Transverse colon (tissue), 4 donors: ENCODE measurements around the gene C19orf25. TPM values are rescaled to one million over a fixed set of nuclear protein-coding genes. Genes with fewer than 3 reads are reported as not detected.

Source experiments
- DNase-seq: peaks from one replicate; pipeline ENCODE4 v3.0.0-alpha.2; 2019
- H3K27ac ChIP-seq, 4 donors: fragments of 200-600 bp; sonication (generic); 2 replicates each; pipeline ENCODE4 v1.5.1; 2016 to 2018; ENCODE audit warnings: inconsistent platforms in 4 of 4
- H3K27me3 ChIP-seq: fragments of 200-600 bp; sonication (generic); 2 replicates; pipeline ENCODE4 v1.5.1; 2017; ENCODE audit warnings: inconsistent platforms
- H3K36me3 ChIP-seq, 4 donors: fragments of 200-600 bp; sonication (generic); 2 replicates each; pipeline ENCODE4 v1.5.1; 2017 to 2019; ENCODE audit warnings: inconsistent platforms in 4 of 4
- H3K4me1 ChIP-seq, 4 donors: fragments of 200-600 bp; sonication (generic); 2 replicates each; pipeline ENCODE4 v1.5.1; 2017 to 2020; ENCODE audit warnings: inconsistent platforms in 4 of 4
- H3K4me3 ChIP-seq, 4 donors: fragments of 200-600 bp; sonication (generic); 1 replicate in 1 of 4; 2 replicates in 3 of 4; pipeline versions ENCODE4 v1.5.1 to v1.6.1; 2017 to 2019; ENCODE audit warnings: inconsistent platforms in 4 of 4
- H3K9me3 ChIP-seq, 2 donors: fragments of 200-600 bp; sonication (generic); 2 replicates each; pipeline ENCODE4 v1.5.1; 2017 to 2019; ENCODE audit warnings: inconsistent platforms in 2 of 2
- CTCF ChIP-seq, 5 experiments: fragments of 200-600 bp in 3 of 5; fragments of 450-650 bp in 2 of 5; sonication (generic) in 3 of 5; IDR thresholded peaks; 1 replicate in 2 of 5; 2 replicates in 3 of 5; pipeline ENCODE4 v1.5.1; 2016 to 2017; ENCODE audit warnings: antibody characterized with exemption in 5 of 5, inconsistent platforms in 3 of 5, mild to moderate bottlenecking in 2 of 5, moderate library complexity in 1 of 5
- EP300 ChIP-seq: sonication (generic); formaldehyde crosslinking; IDR thresholded peaks from one replicate; pipeline ENCODE4 v1.6.1; 2017; ENCODE audit warnings: antibody characterized with exemption, low read depth
- POLR2A ChIP-seq: fragments of 450-650 bp; IDR thresholded peaks from one replicate; pipeline ENCODE4 v1.6.1; 2016; ENCODE audit warnings: antibody characterized with exemption, mild to moderate bottlenecking, moderate library complexity
- POLR2AphosphoS5 ChIP-seq, 3 donors: sonication (generic); formaldehyde crosslinking; IDR thresholded peaks; one replicate each; pipeline ENCODE4 v1.6.1; 2016; ENCODE audit warnings: antibody characterized with exemption in 3 of 3
- WGBS, 2 donors: methylation state at CpG; one replicate each; pipeline ENCODE4 v1.1.5; 2018; ENCODE audit warnings: low coverage in 1 of 2; 5-methylcytosine and 5-hydroxymethylcytosine counted together
- in situ Hi-C, 4 donors: fragments of 200-750 bp; cut with MboI; loops; one replicate each; pipeline versions ENCODE4 v1.15.0 to v1.15.1; 2017; ENCODE audit warnings: low sequenced_read_pairs in 3 of 4, low pct_ligation_motif_present in 1 of 4, low pct_unique_long_range_greater_than_20kb in 1 of 4
- intact Hi-C: fragments of 100-400 bp; cut with DNase I; formaldehyde crosslinking; loops from one replicate; pipeline ENCODE4 v1.15.1; 2023; ENCODE audit warnings: low total_unique reads
- total RNA-seq, 4 donors: library from RNA; depleted of rRNA; stranded (reverse); fragments of >200 nt; gene quantifications; one replicate each; pipeline ENCODE4 v1.1.0, GENCODE V29; 2016

The C19orf25 gene
- total RNA-seq, 4 donors from 2014 or later, result 36.2 to 89.2 (median 46.0) TPM

- 93% methylated on average over 33 of the region's 39 CpGs; no CpG with 5 or more reads in 1 of the 2 donors for WGBS, 2 donors
- intact Hi-C loops, result no loop called here
- H3K27ac ChIP-seq, result no peak overlapping the region
Observed at GRCh38 chr19:1434577-1435060, 44.4 kb downstream of the C19orf25 start.

GRCh38 chr19:1434040-1434366, 45.0 kb downstream of the C19orf25 start:
- in situ Hi-C loops, result no loop called here
- DNase-seq, result no peak

More at GRCh38 chr19:1434577-1435060, 44.4 kb downstream of the C19orf25 start:
- no peaks in the 10 kb centered on the region for H3K27me3 ChIP-seq
- no peak overlapping the region for H3K4me3 ChIP-seq
- no peaks in the 10 kb centered on the region for H3K9me3 ChIP-seq
- no peak for DNase-seq
- in situ Hi-C loops, result no loop called here
- TF ChIP-seq CTCF (IDR thresholded peaks at IDR 0.05) (no peak), EP300 (no peak), POLR2AphosphoS5 (IDR thresholded peaks at IDR 0.05) (no peak), POLR2A (no peak)
- peaks cover 6 to 19% (median 14%) of the 10 kb centered on the region in 4 donors for H3K4me1 ChIP-seq
- peaks cover 0 to 34% (median 16%) of the 10 kb centered on the region in 4 donors for H3K36me3 ChIP-seq

GRCh38 chr19:1433119-1434039, 45.6 kb downstream of the C19orf25 start:
- peaks cover 0 to 14% (median 7%) of the 10 kb centered on the region in 4 donors for H3K4me1 ChIP-seq
- H3K27ac ChIP-seq, result no peak overlapping the region
- DNase-seq, result no peak
- H3K4me3 ChIP-seq, result no peak overlapping the region
- intact Hi-C loops, result no loop called here
- H3K27me3 ChIP-seq, result no peaks in the 10 kb centered on the region
- no peaks in the 10 kb centered on the region for H3K9me3 ChIP-seq
- TF ChIP-seq EP300 (no peak), CTCF (IDR thresholded peaks at IDR 0.05) (no peak)
- peaks cover 0 to 40% (median 22%) of the 10 kb centered on the region in 4 donors for H3K36me3 ChIP-seq
- in situ Hi-C loops, result no loop called here
- WGBS, 2 donors, result 94% methylated on average over 22 of the region's 47 CpGs; no CpG with 5 or more reads in 1 of the 2 donors

More at GRCh38 chr19:1434040-1434366, 45.0 kb downstream of the C19orf25 start:
- Histone ChIP-seq H3K27me3 (no peaks in the 10 kb centered on the region), H3K36me3 (peaks cover 0 to 36% (median 19%) of the 10 kb centered on the region in 4 donors), H3K27ac (no peak overlapping the region), H3K4me1 (peaks cover 0 to 17% (median 8%) of the 10 kb centered on the region in 4 donors), H3K9me3 (no peaks in the 10 kb centered on the region), H3K4me3 (no peak overlapping the region)
- TF ChIP-seq POLR2A (no peak), CTCF (IDR thresholded peaks at IDR 0.05) (no peak), POLR2AphosphoS5 (IDR thresholded peaks at IDR 0.05) (no peak), EP300 (no peak)
- intact Hi-C loops, result no loop called here
- WGBS, 2 donors, result 92 to 100% methylated on average over 3 to 15 of the region's 17 CpGs

GRCh38 chr19:1432507-1432887, 46.5 kb downstream of the C19orf25 start:
- intact Hi-C loops (no loop called here), in situ Hi-C loops (no loop called here)
- WGBS, 2 donors, result 96% methylated on average over 16 of the region's 16 CpGs; no CpG with 5 or more reads in 1 of the 2 donors
- peaks cover 0 to 9% (median 2%) of the 10 kb centered on the region in 4 donors for H3K4me1 ChIP-seq
- peaks cover 0 to 40% (median 22%) of the 10 kb centered on the region in 4 donors for H3K36me3 ChIP-seq
- H3K27ac ChIP-seq, result no peak overlapping the region
- H3K4me3 ChIP-seq, result no peak overlapping the region
- H3K9me3 ChIP-seq, result no peaks in the 10 kb centered on the region
- TF ChIP-seq POLR2A (no peak), CTCF (IDR thresholded peaks at IDR 0.05) (no peak), POLR2AphosphoS5 (IDR thresholded peaks at IDR 0.05) (no peak), EP300 (no peak)
- DNase-seq, result no peak
- H3K27me3 ChIP-seq, result no peaks in the 10 kb centered on the region
